Uterus (tissue), 2 donors: Measurements from ENCODE around the gene ZNF526.
"Not testable (repeated sequence)": the region's sequence is repeated elsewhere in the genome, so short reads cannot be mapped to it uniquely, and the experiment has no call there.

Experiments
- POLR2A ChIP-seq, 2 donors: fragments of 450-650 bp; IDR thresholded peaks; one replicate each; pipeline ENCODE4 v1.6.1; 2016; ENCODE audit warnings: antibody characterized with exemption in 2 of 2, mild to moderate bottlenecking in 1 of 2, moderate library complexity in 1 of 2
- TF ChIP-seq, protein P1 (sequence below), 4 experiments: fragments of 200-600 bp in 2 of 4; fragments of 450-650 bp in 2 of 4; sonication (generic) in 2 of 4; IDR thresholded peaks; one replicate each; pipeline ENCODE4 v1.5.1; 2016 to 2019; ENCODE audit warnings: antibody characterized with exemption in 4 of 4, mild to moderate bottlenecking in 2 of 4, moderate library complexity in 1 of 4

DNA sequence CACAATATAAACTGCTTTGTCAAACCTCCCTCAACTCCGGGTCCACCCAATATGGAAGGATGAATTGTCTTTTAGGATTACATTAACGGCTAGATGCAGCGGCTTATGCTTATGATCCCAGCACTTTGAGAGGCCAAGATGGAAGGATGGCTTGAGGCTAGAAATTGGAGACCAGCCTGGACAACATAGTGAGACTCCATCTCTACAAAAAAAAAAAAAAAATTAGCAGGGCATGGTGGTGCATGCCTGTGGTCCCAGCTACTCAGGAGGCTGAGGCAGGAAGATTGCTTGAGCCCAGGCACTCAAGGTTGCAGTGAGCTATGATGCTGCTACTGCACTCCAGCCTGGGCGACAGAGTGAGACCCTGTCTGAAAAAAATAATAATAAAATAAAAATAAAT, 46.0 kb downstream of the ZNF526 start:
- TF ChIP-seq, protein P1, sequence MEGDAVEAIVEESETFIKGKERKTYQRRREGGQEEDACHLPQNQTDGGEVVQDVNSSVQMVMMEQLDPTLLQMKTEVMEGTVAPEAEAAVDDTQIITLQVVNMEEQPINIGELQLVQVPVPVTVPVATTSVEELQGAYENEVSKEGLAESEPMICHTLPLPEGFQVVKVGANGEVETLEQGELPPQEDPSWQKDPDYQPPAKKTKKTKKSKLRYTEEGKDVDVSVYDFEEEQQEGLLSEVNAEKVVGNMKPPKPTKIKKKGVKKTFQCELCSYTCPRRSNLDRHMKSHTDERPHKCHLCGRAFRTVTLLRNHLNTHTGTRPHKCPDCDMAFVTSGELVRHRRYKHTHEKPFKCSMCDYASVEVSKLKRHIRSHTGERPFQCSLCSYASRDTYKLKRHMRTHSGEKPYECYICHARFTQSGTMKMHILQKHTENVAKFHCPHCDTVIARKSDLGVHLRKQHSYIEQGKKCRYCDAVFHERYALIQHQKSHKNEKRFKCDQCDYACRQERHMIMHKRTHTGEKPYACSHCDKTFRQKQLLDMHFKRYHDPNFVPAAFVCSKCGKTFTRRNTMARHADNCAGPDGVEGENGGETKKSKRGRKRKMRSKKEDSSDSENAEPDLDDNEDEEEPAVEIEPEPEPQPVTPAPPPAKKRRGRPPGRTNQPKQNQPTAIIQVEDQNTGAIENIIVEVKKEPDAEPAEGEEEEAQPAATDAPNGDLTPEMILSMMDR (IDR thresholded peaks at IDR 0.05): not testable (repeated sequence)
- not testable (repeated sequence) for TF ChIP-seq POLR2A (IDR thresholded peaks at IDR 0.05)
